ENCODE data around the gene ALG1L2. TPM values are rescaled to one million over a fixed set of nuclear protein-coding genes. Genes with fewer than 3 reads are reported as not detected.
A peak's percentile ranks its signal among the peaks of the same experiment; 100 is the strongest.
"Not testable (repeated sequence)": the region's sequence is repeated elsewhere in the genome, so short reads cannot be mapped to it uniquely, and the experiment has no call there.

The ALG1L2 gene
- total RNA-seq, 1 experiment from 2014 or later, result not detected

DNA sequence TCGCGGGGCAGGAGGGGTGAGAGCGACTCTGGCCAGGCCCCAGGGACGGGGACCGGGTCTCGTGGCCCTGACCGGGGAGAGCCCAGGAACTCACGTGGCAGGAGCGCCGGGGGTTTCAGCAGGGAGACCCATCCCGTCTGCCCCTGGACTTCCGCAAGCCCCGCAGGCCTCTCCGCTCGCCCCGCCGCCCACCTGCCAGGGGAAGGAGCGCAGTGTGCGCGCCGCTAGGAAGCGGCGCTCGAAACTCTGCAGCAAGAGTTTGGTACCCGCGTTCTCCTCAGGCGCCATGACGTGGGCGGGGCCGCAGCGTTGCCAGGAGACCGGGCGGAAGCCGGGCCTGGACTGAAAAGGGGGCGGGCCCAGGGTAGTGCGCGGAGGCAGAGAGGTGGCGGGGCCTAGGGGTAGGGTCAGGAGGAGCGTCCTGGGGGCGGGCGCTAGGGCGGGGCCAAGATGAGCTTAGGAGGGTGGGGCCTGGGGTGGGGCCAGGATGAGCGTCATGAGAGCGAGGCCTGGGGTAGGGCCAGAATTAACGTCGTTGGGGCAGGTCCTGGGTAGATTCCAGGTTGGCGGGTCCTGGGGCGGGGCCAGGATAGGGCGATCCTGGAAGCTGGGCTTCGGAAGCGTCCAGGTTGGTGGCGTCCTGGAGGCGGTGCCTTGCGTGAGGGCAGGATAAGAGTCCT, 29.7 kb downstream of the ALG1L2 start:
- H3K4me3 ChIP-seq, result peak overlapping the region; percentile 88

DNA sequence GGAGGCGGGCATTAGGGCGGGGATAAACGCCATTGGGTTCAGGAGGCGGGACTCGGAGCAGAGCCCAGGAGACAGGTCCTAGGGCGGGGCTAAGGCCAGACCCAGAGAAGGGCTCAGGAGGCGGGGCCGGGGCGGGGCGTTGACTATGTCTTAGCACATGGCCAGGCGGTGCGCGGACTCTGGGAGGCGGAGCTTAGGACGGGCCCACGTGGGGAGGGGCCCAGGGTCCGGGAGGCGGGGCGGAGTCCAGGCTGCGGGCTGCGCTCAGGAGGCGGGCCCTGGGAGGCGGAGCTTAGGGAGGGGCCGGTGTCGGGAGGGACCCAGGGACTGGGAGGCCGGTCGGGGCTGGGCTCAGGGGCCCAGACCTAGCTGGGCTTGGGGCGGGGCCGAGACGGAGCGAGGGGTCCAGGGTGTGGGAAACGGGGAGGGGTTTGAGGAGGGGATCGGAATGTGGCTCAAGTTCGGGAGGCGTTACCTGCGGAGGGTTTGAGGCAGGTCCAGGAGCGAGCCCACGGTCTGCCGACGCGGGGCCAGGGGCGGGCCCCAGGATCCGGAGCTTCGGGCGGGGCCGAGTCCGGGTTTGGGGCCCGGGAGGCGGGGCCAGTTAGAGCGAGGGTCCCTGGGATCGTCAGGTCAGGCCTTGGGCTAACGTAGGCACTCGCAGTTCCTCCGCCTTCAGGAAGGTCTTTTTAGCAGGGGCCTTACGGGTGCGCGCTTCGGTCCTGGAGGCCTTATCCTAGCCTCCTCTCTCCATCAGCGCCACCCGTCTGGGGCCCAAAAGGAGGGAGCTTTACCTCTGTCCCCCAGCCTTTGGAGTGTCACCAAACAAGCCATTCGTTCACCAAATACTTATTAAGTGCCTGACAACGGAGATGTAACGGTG, 30.5 kb downstream of the ALG1L2 start:
- not testable (repeated sequence) for H3K9me3 ChIP-seq, H3K36me3 ChIP-seq, H3K27me3 ChIP-seq
- peak overlapping the region; percentile 55 for H3K4me3 ChIP-seq
- peak; percentile 98 for DNase-seq

More for the DNA sequence above, 29.7 kb downstream of the ALG1L2 start:
- H3K9me3 ChIP-seq, result no peaks in the 10 kb centered on the region
- DNase-seq, result peak; percentile 99
- H3K27me3 ChIP-seq, result no peaks in the 10 kb centered on the region
- peaks cover 9% of the 10 kb centered on the region for H3K36me3 ChIP-seq

DNA sequence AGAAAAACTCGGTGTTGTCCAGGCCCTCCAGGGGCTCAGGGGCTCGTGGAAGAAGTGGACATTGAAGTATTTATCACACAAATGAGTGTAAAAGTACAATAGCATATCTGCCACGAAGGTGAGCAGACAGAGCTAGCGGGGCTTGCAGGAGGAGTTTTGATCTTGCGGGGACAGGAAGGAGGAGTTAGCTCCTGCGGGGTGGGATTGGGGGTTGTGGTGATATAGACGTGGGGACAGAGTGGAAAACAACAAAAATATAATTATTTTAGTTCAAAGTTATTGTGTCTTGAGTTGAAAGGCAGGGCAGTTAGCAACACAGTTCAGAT, 31.1 kb downstream of the ALG1L2 start:
- DNase-seq, H3K36me3 ChIP-seq, H3K27me3 ChIP-seq, H3K9me3 ChIP-seq: not testable (repeated sequence)
- H3K4me3 ChIP-seq, result peak overlapping the region; percentile 55

DNA sequence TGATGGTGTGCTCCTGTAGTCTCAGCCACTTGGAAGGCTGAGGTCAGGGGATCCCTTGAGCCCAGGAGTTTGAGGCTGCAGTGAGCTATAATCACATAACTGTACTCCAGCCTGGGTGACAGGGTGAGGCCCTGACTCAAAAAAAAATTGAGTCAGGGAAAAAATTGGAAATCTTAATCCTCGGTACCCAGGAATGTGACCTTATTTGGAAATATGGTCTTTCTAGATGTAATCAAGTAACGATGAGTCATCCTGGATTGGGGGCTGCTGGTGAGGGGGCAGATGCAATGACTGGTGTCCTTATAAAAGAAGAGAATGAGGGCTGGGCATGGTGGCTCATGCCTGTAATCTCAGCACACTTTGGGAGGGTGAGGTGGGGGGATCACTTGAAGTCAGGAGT, 33.8 kb downstream of the ALG1L2 start:
- H3K4me3 ChIP-seq, H3K36me3 ChIP-seq, H3K27me3 ChIP-seq, DNase-seq, H3K9me3 ChIP-seq: not testable (repeated sequence)

DNA sequence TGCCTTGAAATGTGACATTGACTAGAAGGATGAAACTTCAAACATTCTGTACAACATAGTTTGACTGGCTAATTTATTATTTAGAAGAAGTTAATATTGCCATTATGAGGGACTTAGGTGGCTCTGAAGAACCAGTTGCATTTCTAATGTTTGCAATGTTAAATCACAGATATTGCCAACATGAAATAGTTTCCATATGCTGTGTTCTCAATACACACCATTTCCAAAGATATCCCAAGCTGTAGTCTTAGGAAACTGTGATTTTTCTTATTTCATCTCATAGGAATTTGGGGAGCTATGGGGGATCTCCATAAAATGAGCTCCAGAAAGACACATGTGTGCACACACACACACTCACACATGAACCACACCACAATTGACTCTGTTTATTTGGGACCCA, 36.3 kb downstream of the ALG1L2 start:
- no peak for DNase-seq
- no peaks in the 10 kb centered on the region for H3K36me3 ChIP-seq
- peaks cover 3% of the 10 kb centered on the region for H3K27me3 ChIP-seq
- no peaks in the 10 kb centered on the region for H3K9me3 ChIP-seq
- no peak overlapping the region for H3K4me3 ChIP-seq

DNA sequence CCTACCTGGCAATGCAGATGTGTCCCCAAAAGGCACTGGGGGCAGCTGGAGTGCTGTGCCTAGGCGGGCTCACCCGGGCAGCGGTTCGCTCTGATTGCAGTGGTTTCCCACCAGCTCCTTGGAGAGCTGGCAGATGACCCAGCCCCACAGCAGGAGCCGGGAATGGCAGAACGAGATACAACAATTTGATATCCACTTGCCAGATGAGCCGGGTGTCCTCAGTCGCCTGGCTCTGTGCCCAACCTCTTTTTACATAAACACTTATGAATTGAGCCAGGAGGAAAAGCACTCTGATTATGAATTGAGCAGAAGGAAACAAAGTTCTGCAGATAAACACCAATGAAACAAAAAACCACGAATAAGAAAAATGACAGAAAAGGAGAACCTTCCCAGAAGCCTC, 38.2 kb downstream of the ALG1L2 start:
- H3K4me3 ChIP-seq, H3K27me3 ChIP-seq, H3K9me3 ChIP-seq, H3K36me3 ChIP-seq: not testable (repeated sequence)
- peak; percentile 52 for DNase-seq

DNA sequence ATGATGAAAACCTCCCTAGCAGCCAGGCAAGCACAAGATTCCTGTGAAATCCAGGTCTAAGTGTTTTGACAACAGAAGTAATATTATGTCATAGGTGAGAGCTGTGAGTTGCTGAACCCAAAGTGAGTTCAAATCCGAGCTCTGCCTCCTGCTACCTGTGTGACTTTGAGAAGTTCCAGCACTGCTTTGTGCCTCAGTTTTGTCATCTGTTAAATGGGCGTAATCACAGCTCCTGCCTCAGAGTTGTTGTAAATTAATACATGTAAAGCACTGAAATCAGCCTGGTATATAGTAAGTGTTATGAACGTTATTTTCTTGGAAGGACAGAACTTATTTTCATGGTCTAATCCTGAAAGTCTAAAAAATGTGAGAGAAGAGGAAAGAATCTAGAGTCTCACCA, 38.7 kb downstream of the ALG1L2 start:
- H3K4me3 ChIP-seq, H3K36me3 ChIP-seq, H3K9me3 ChIP-seq, DNase-seq, H3K27me3 ChIP-seq: not testable (repeated sequence)

DNA sequence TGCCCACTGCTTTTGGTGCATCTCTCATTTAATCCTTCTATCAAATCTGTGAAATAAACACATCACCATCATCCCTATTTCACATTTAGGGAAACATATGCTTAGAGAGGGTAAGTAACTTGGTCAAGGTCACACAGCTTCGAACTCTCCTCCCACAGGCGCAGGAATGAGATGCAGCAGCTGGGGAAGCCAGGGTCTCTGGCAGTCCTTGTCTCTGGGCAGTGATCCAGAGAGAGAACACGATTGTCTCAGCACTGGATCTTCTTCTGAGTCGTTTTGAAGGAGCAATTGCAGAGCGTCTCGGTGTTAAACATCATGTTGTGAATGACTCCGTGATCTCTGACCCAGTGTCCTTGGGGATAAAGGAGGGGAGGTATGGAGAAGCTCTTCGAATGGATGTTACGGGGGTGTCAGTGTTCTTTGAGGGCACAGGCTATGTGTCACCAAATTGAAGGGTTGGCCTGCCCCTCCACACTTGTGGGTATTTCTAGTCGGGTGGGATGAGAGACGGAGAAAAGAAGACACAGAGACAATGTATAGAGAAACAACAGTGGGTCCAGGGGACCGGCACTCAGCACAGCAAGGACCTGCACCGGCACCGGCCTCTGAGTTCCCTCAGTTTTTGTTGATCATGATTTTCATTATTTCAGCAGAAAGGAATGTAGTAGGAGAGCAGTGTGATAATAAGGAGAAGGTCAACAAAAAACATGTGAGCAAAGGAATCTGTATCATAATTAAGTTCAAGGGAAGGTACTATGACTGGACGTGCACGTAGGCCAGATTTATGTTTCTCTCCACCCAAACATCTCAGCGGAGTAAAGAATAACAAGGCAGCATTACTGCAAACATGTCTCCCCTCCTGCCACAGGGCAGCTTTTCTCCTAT, 41.5 kb downstream of the ALG1L2 start:
- not testable (repeated sequence) for H3K9me3 ChIP-seq, H3K36me3 ChIP-seq, H3K27me3 ChIP-seq, H3K4me3 ChIP-seq, DNase-seq

DNA sequence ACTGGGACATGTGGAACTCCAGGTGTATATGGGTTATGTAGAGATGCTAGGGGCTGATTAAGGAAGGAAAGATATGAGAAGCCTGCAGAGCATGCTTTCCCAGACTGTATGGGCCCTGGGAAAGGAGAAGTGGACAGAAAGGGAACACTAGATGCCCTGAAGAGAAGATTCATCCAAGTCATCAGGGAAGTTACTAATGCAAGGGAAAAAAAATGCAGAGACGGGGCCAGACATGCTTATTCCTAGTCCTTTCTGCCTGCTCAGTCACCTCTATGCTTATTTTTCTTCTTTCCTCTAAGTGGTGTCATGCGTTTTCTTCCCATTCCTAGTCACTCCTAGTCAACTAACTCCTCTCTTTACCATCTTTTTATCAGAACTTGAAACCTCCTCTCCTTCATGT, 43.8 kb downstream of the ALG1L2 start:
- not testable (repeated sequence) for DNase-seq, H3K4me3 ChIP-seq, H3K9me3 ChIP-seq, H3K27me3 ChIP-seq, H3K36me3 ChIP-seq

DNA sequence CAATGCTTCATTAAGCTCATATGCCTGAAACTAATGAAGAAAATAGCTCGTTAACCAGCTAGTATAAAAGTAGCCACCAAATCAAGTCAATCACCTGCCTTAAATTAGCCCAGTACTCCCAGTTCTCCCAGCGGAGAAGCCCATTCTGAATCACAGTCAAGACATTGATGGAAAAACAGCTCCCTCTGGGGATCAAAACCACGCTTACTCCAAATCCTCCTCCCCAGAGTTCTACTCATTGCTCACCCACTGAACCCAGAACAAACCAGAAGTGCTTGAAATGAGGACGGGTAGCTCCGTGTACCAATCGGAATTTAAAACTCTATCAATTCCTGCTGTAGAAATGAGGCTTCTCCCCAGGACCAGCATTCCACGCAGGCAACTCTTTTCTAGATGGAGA, 54.7 kb downstream of the ALG1L2 start:
- not testable (repeated sequence) for H3K27me3 ChIP-seq, H3K4me3 ChIP-seq, H3K36me3 ChIP-seq, DNase-seq, H3K9me3 ChIP-seq

DNA sequence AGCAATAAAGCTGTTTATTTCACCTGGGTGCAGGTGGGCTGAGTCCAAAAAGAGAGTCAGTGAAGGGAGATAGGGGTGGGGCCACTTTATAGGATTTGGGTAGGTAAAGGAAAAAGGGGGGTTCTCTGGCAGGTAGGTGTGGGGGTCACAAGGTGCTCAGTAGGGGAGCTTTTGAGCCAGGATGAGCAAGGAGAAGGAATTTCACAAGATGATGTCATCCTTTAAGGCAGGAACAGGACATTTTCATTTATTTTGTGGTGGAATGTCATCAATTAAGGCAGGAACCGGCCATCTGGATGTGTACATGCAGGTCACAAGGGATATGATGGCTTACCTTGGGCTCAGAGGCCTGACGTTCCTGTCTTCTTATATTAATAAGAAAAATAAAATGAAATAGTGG, 56.1 kb downstream of the ALG1L2 start:
- not testable (repeated sequence) for H3K9me3 ChIP-seq, DNase-seq, H3K4me3 ChIP-seq, H3K36me3 ChIP-seq, H3K27me3 ChIP-seq

DNA sequence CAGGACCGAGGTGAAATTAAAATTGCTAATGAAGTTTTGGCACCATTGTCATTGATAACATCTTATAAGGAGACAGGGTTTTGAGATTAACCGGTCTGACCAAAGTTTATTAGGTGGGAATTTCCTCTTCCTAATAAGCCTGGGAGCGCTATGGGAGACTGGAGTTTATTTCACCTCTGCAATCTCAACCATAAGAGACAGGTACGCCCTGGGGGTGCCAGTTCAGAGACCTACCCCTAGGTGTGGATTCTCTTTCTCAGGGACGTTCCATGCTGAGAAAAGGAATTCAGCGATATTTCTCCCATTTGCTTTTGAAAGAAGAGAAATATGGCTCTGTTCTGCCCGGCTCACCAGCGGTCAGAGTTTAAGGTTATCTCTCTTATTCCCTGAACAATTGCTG, 57.4 kb downstream of the ALG1L2 start:
- H3K9me3 ChIP-seq, H3K27me3 ChIP-seq, H3K36me3 ChIP-seq, H3K4me3 ChIP-seq, DNase-seq: not testable (repeated sequence)

DNA sequence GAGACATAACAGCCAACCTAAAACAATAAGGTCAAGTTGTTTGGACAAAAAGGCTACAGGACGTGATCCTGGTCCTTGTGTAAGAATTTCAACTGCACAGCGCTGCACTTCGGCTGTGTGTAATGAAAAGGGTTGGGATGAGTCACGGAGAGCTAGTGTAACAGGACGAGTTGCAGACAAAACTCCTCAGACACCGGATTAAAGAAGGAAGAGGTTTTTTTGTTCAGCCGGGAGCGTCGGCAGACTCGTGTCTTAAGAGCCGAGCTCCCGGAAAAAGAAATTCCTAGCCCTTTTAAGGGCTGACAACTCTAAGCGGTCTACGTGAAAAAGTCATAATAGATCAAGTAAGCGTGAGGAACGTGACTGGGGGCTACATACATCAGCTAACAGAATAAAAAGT, 59.1 kb downstream of the ALG1L2 start:
- not testable (repeated sequence) for H3K27me3 ChIP-seq, DNase-seq, H3K36me3 ChIP-seq, H3K9me3 ChIP-seq, H3K4me3 ChIP-seq

DNA sequence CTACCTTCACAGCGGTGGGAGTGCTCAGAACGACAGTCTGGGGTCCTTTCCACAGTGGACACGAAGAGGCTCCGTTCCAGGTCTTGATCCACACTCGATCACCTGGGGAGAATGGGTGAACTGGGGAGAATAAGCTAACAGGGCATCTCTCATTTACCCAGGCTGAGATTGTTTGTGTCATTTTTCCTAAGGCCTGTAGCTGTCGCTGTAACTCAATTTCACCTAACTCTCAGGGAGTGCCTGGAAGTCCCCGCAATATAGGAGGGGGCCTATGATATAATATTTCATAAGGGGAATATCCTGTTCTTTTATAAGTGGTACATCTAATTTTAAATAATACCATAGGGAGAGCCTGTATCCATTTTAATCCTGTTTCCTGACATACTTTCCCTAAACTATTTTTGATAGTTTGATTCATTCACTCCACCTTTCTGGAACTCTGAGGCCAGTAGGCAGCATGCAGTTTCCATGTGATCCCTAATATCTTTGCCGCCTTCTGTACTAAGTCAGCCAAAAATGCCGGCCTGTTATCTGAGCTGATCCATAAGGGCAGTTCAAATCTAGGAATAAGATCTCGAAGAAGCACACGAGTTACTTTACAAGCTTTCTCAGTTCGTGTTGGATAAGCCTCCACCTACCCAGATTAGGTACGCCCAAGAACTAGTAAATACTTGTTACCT, 62.2 kb downstream of the ALG1L2 start:
- H3K27me3 ChIP-seq, H3K4me3 ChIP-seq, H3K36me3 ChIP-seq, DNase-seq, H3K9me3 ChIP-seq: not testable (repeated sequence)

DNA sequence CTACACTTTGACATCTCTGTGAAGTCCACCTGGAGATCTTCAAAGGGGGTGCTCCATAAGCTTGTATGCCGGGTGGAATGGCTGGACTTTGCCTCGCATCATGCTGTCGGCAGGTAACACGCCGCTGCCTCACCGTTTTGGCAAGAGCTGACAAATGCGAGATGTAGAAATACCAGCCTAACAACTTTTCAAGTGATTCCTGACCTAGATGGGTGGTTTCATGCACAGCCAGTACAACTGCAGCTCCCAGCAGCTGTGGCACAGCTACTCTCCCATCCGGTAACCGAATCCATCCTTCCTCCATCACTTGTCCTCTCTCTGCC, 62.7 kb downstream of the ALG1L2 start:
- not testable (repeated sequence) for H3K4me3 ChIP-seq, H3K9me3 ChIP-seq, H3K36me3 ChIP-seq, DNase-seq, H3K27me3 ChIP-seq

DNA sequence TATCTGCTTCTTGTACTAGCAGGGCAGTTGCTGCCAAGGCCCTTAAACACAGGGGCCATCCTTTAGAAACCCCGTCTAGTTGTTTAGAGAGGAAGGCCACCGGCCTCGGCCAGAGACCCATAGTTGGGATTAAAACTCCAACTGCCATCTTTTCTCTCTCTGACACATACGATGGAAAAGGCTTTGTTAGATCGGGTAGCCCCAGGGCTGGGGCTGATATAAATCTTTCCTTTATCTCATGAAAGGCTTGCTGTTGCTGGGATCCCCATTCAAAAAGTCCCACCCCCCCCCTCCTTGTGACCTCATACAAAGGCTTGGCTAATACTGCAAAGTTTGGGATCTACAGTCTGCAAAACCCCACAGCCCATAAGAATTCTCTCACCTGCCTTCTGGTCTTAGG, 63.8 kb downstream of the ALG1L2 start:
- not testable (repeated sequence) for H3K27me3 ChIP-seq, H3K9me3 ChIP-seq, DNase-seq, H3K4me3 ChIP-seq, H3K36me3 ChIP-seq

DNA sequence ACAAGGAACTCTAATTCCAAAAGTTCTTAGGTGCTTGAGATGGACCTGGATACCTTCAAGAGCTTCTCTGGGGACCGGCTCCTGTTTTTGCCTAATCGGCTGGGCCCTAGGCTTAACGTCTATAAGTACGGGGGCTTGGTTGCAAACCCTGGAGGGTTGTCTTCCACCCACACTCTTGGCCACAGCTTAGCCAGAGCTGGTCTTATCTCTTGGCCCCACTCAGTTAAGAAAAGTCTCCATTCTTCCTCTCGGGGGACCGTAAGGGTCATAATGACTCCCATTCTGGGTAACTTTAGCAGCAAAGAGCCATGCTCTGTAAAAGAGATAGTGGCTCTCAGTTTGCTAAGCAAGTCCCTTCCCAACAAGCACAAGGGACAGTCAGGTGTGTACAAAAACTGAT, 64.8 kb downstream of the ALG1L2 start:
- not testable (repeated sequence) for H3K9me3 ChIP-seq, H3K4me3 ChIP-seq, H3K36me3 ChIP-seq, H3K27me3 ChIP-seq, DNase-seq
